Measurements from ENCODE around the gene EPB41L5. TPM values are rescaled to one million over a fixed set of nuclear protein-coding genes. Genes with fewer than 3 reads are reported as not detected.

The EPB41L5 gene
- total RNA-seq, result 10 to 100 TPM; 27.1 to 54.1 (median 43.3) TPM
- long read RNA-seq, partial matches to known transcripts, result 1 of 7 reads
- long read RNA-seq, other reads (novel, unspliced or antisense), result 2 of 7 reads

DNA sequence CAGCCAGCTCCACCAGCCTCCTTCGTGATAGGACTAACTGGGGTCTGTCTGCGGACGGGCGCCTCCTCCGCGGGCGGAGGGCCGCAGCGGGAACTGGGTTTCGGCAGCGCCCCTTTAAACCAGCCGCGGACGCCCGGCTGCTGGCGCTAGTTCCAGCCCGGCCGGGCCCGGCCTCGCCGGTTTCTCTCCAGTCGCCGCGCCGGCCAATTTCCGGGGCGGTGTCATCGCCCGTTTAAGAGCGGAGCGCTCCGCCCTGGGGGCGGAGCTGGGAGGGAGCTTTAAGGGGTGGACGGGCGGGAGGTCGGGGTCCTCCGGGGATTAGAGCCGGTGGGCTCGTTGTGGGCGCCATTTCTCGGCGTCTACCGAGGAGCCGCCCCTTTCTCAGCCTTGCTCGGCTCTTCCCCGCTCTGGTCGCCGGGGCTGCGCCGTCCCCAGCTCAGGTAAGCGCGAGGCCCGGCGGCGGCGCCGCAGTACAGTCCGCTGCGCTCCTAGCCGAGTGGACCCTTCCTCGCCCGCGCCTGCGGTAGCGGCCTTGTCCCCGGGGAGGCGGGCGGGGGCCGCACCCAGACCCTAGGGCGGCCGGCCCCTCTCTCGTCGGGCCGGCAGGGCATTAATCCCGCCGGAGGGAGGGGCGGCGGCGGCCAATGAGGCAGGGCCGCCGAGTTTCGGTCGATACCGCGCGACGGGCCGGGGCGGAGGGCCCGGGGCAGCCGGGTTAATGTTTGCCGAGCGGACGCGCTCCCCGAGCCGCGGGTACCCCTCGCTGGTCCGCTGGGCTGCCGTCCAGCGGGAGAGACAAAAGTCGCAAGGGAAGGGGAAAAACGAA is at the start of gene EPB41L5:
TSS of gene EPB41L5 (plus strand) at position 307 of the 826 bp plus-strand sequence. CDS start 6,008 bp downstream, outside the sequence.
- Histone ChIP-seq H3K4me1 (peaks cover 0 to 10% (median 0%) of the 10 kb centered on the region in 4 donors), H3K27me3 (no peaks in the 10 kb centered on the region), H3K9me3 (no peaks in the 10 kb centered on the region), H3K36me3 (no peaks in the 10 kb centered on the region), H3K4me3 (peak within 1 kb of the TSS; percentile 72 to 97 (median 77)), H3K27ac (peak within 1 kb of the TSS; percentile 87 to 96 (median 95))
- ATAC-seq (peak; percentile 89 to 94 (median 92)), DNase-seq (peak; percentile 95 to 97 (median 95))
- intact Hi-C loops (cut with DNase I), result no loop called here
- TF ChIP-seq, protein P1, sequence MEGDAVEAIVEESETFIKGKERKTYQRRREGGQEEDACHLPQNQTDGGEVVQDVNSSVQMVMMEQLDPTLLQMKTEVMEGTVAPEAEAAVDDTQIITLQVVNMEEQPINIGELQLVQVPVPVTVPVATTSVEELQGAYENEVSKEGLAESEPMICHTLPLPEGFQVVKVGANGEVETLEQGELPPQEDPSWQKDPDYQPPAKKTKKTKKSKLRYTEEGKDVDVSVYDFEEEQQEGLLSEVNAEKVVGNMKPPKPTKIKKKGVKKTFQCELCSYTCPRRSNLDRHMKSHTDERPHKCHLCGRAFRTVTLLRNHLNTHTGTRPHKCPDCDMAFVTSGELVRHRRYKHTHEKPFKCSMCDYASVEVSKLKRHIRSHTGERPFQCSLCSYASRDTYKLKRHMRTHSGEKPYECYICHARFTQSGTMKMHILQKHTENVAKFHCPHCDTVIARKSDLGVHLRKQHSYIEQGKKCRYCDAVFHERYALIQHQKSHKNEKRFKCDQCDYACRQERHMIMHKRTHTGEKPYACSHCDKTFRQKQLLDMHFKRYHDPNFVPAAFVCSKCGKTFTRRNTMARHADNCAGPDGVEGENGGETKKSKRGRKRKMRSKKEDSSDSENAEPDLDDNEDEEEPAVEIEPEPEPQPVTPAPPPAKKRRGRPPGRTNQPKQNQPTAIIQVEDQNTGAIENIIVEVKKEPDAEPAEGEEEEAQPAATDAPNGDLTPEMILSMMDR (IDR thresholded peaks at IDR 0.05), result no peak
- TF ChIP-seq POLR2A (IDR thresholded peaks at IDR 0.05), result peak; percentile 94
- WGBS (ENCODE audit: insufficient coverage, low coverage, low lambda C conversion rate, missing lambda C conversion rate), result 0% methylated on average over 20 of the region's 104 CpGs

DNA sequence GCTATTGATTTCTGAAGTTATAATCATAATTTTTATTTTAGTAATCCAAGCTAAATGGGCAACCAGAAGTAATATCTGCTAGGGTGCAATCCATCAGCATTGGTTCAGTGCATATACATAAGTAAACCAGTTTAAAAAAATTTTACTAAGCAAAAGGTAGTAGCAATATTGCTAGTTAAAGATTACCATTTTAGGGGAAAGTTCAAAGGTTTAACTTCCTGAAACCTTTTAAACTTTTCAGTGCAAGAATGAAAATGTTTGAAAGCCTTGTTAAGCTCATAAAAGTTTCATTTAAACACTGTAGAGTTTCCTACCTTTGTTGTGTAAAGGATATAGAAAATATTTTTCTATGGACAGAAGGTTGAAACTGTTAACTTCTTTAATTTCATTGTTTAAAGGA is 31.0 kb upstream of the EPB41L5 start:
- DNase-seq (no peak), ATAC-seq (peak in 3 of 4 donors; percentile 24 to 54 (median 34))
- H3K36me3 ChIP-seq, result no peaks in the 10 kb centered on the region
- H3K27ac ChIP-seq, result no peak overlapping the region
- no peak overlapping the region for H3K4me3 ChIP-seq
- TF ChIP-seq POLR2A (IDR thresholded peaks at IDR 0.05), result no peak
- TF ChIP-seq, protein P1 (IDR thresholded peaks at IDR 0.05), result no peak
- H3K9me3 ChIP-seq, result no peaks in the 10 kb centered on the region
- intact Hi-C loops (cut with DNase I), result no loop called here
- peaks cover 0 to 6% (median 3%) of the 10 kb centered on the region in 4 donors for H3K4me1 ChIP-seq
- H3K27me3 ChIP-seq, result no peaks in the 10 kb centered on the region

DNA sequence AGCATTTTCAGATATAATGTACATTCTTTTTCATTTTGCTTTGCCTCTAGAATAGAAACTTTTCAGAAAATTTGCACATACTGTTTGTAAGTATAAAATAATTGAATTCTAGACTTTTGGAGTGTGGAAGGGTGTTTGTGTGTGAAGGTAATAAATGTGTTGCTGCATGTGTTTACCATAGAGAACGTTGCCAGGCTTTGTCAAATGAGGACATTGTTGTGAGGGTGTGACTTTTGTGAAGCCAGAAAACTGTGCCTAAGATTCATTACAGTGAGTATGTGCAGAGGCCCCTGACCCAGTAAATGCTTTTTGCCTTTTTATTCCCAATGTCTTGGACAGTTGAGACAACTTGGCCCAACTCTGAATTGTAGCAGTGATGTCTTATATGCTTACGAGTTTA is 30.4 kb upstream of the EPB41L5 start:
- H3K36me3 ChIP-seq, result no peaks in the 10 kb centered on the region
- ATAC-seq (no peak), DNase-seq (no peak)
- 49% methylated on average over 2 of the region's 2 CpGs for WGBS (ENCODE audit: insufficient coverage, low coverage, low lambda C conversion rate, missing lambda C conversion rate)
- TF ChIP-seq, protein P1 (IDR thresholded peaks at IDR 0.05), result no peak
- TF ChIP-seq POLR2A (IDR thresholded peaks at IDR 0.05), result no peak
- H3K27me3 ChIP-seq, result no peaks in the 10 kb centered on the region
- H3K9me3 ChIP-seq, result no peaks in the 10 kb centered on the region
- H3K4me3 ChIP-seq, result no peak overlapping the region
- no peak overlapping the region for H3K27ac ChIP-seq
- intact Hi-C loops (cut with DNase I), result no loop called here
- peaks cover 0 to 6% (median 3%) of the 10 kb centered on the region in 4 donors for H3K4me1 ChIP-seq

DNA sequence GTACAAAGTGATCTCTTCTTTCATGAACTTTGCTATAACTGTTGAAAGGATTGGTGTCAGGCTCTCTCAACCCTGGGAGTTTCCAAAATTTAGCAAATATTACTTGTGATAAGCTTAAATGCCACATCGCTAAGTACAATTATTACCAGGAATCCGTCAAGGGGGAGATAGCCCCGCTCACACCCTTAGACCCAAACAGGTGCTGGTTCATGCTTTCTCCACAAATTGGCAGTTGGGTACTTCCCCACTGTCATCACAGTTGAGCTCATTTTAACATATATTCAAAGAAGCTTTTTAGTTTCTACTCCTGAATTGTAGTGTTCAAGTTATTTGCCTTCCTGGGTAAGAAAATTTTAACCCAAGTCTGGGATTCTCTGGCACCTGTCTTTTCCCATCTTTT is 29.8 kb upstream of the EPB41L5 start:
- ATAC-seq (no peak), DNase-seq (no peak)
- H3K4me3 ChIP-seq, result no peak overlapping the region
- peaks cover 0 to 6% (median 3%) of the 10 kb centered on the region in 4 donors for H3K4me1 ChIP-seq
- intact Hi-C loops (cut with DNase I), result no loop called here
- no peaks in the 10 kb centered on the region for H3K9me3 ChIP-seq
- no peaks in the 10 kb centered on the region for H3K36me3 ChIP-seq
- 79% methylated on average over 3 of the region's 3 CpGs for WGBS (ENCODE audit: insufficient coverage, low coverage, low lambda C conversion rate, missing lambda C conversion rate)
- TF ChIP-seq, protein P1 (IDR thresholded peaks at IDR 0.05), result no peak
- no peak for TF ChIP-seq POLR2A (IDR thresholded peaks at IDR 0.05)
- H3K27ac ChIP-seq, result no peak overlapping the region
- H3K27me3 ChIP-seq, result no peaks in the 10 kb centered on the region

All from right lobe of liver (tissue), 6 donors.